AG04450 (cell line): Measurements from ENCODE around the gene AK2. TPM values are rescaled to one million over a fixed set of nuclear protein-coding genes. Genes with fewer than 3 reads are reported as not detected.
A peak's percentile ranks its signal among the peaks of the same experiment; 100 is the strongest.

ENCODE experiments used
- CTCF ChIA-PET: fragments of 300-600, 350-600 bp; formaldehyde crosslinking; extraction: SDS; loops from one replicate; lab custom pipeline; 2022; ENCODE audit warnings: antibody characterized with exemption, inconsistent platforms; lab: Charles Lee
- POLR2A ChIA-PET: fragments of 350-600 bp; formaldehyde crosslinking; extraction: SDS; loops from one replicate; lab custom pipeline; 2021; ENCODE audit warnings: antibody characterized with exemption, inconsistent platforms; lab: Yijun Ruan, JAX
- DNase-seq: peaks from one replicate; pipeline ENCODE4 v3.0.0-alpha.2; 2011; ENCODE audit warnings: low read depth, low spot score
- H3K27ac ChIP-seq: one replicate; pipeline ENCODE4 v1.5.1; 2012; ENCODE audit warnings: low read depth, low read length, control low read depth
- H3K27me3 ChIP-seq: one replicate; pipeline ENCODE4 v1.6.0; 2012; ENCODE audit warnings: low read length; ENCODE audit not compliant: control insufficient read depth, insufficient read depth
- H3K4me3 ChIP-seq: 2 replicates; pipeline ENCODE4 v1.5.1; 2011; ENCODE audit warnings: mild to moderate bottlenecking, low read depth, low read length, control low read depth
- H3K9me3 ChIP-seq: 2 replicates; pipeline ENCODE4 v1.5.1; 2012; ENCODE audit warnings: low read length; ENCODE audit not compliant: control insufficient read depth, insufficient read depth
- polyA plus RNA-seq: library from polyadenylated mRNA; depleted of rRNA; stranded (reverse); fragments of >200 nt; gene quantifications from 2 replicates; pipeline ENCODE4 v1.2.3, GENCODE V29; 2011; rRNA removed
- TF ChIP-seq, protein P1 (sequence below): IDR thresholded peaks from 2 replicates; pipeline ENCODE4 v1.5.1; 2011; ENCODE audit warnings: low read depth, low read length, control low read depth, inconsistent platforms

Gene AK2
- polyA plus RNA-seq, 1 experiment, result 129 TPM

DNA sequence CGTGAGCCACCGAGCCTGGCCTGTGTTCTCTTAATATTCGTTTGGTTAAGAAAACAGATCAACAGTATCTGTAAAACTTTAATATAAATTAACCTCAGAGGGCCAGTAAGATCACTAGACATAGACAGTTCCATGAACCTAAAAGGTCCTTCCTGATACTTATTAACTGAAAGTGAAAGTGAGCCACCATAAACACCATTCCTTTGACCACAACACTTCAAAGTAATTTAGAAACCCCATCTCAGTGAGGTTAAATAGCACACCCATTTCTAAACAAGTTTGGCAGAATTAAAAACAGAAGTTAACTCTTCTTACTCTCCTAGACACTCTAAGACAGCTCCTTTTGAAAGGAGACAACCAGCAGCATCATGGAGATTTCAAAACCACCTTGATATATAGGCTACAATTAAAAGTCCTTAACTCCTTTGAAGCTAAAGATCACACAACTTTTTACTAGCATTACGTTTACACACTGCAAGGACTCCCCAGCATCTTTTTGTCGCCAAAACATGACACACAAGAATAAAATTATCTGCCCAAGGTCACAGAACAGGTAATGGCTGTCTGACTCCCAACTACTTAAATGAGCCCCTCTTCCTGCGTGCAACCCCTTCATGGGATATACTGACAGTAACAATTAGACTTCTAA, 74.3 kb downstream of the AK2 start:
- Histone ChIP-seq H3K27me3 (no peaks in the 10 kb centered on the region), H3K4me3 (peak overlapping the region; percentile 61), H3K9me3 (no peaks in the 10 kb centered on the region), H3K27ac (no peak overlapping the region)
- CTCF ChIA-PET, result interaction anchor here (0.6 kb wide), 2 partner anchors 21 to 45 kb away, joined by 3 read pairs; no protein-coding TSS in a partner anchor
- TF ChIP-seq, protein P1, sequence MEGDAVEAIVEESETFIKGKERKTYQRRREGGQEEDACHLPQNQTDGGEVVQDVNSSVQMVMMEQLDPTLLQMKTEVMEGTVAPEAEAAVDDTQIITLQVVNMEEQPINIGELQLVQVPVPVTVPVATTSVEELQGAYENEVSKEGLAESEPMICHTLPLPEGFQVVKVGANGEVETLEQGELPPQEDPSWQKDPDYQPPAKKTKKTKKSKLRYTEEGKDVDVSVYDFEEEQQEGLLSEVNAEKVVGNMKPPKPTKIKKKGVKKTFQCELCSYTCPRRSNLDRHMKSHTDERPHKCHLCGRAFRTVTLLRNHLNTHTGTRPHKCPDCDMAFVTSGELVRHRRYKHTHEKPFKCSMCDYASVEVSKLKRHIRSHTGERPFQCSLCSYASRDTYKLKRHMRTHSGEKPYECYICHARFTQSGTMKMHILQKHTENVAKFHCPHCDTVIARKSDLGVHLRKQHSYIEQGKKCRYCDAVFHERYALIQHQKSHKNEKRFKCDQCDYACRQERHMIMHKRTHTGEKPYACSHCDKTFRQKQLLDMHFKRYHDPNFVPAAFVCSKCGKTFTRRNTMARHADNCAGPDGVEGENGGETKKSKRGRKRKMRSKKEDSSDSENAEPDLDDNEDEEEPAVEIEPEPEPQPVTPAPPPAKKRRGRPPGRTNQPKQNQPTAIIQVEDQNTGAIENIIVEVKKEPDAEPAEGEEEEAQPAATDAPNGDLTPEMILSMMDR, result no peak
- POLR2A ChIA-PET, result no interaction called here
- DNase-seq, result no peak

DNA sequence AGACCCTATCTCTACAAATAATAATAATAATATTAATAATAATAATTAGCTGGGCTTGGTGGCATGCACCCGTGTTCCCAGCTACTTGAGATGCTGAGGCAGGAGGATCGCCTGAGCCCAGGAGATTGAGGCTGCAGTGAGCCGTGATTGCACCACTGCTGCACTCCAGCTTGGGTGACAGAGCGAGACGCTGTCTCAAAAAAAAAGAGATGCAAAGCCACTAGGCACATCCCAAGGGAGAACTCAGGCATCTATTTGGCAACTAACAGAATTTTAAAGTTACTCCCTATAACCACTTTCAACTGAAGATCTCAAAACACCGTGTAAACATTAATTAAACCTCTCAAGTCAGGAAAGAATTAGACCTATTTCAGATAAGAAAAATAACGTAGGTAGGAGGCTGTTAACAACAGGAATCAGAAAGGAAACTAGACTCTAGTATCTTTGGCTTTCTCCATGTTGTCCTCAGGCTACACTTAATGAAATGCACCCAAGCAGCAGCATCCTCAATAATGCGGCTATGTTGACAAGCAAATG, 75.8 kb downstream of the AK2 start:
- Histone ChIP-seq H3K9me3 (no peaks in the 10 kb centered on the region), H3K27ac (no peak overlapping the region), H3K27me3 (no peaks in the 10 kb centered on the region), H3K4me3 (no peak overlapping the region)
- POLR2A ChIA-PET, result no interaction called here
- CTCF ChIA-PET, result no interaction called here
- DNase-seq, result no peak
- TF ChIP-seq, protein P1, result no peak

DNA sequence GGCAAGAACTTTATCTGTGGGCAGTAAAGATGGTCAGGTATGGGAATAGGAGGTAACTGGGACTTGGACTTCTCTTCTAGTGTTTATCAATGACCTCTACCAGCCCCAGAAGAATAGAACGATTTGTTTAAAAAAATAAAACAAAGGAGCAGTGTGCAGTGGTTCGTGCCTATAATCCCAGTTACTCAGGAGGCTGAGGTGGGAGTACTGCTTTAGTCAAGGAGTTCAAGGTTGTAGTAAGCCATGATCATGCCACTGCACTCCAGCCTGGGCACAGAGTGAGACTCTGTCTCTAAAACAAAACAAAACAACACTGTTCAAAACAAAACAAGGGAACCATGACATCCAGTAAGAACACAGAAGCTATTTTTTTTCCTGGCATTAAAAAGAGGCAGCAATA, 76.3 kb downstream of the AK2 start:
- no peak overlapping the region for H3K4me3 ChIP-seq
- ChIA-PET POLR2A (no interaction called here), CTCF (no interaction called here)
- H3K9me3 ChIP-seq, result no peaks in the 10 kb centered on the region
- no peaks in the 10 kb centered on the region for H3K27me3 ChIP-seq
- no peak for DNase-seq
- TF ChIP-seq, protein P1, result no peak
- H3K27ac ChIP-seq, result no peak overlapping the region

DNA sequence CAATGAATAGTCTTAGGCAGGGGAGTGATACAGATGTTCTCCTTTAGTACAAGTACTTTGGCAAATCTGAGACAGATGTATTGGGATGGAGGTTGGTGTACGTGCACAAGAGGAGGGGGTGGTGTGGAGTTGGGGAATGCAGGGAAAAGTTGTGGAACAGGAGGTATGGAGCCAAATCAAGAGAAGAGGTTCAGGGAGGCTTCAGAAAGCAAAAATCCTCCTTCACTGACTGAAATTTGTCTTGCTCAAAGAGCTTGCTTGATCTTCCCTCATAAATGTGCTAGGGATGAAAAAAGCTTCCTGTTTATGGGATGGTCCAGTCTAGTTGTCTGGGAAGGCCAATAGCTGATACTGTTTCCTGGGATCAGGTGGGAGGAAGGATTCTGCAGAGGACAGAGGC, 77.9 kb downstream of the AK2 start:
- TF ChIP-seq, protein P1, result no peak
- Histone ChIP-seq H3K27ac (no peak overlapping the region), H3K4me3 (no peak overlapping the region), H3K9me3 (no peaks in the 10 kb centered on the region), H3K27me3 (no peaks in the 10 kb centered on the region)
- DNase-seq, result no peak
- CTCF ChIA-PET, result interaction anchor here (1.3 to 1.4 kb wide), 2 partner anchors 25 to 26 kb away, joined by 3 to 4 read pairs; no protein-coding TSS in a partner anchor
- POLR2A ChIA-PET, result no interaction called here

Other genes starting within 250 kb of the AK2 start
- 105 and 107 TPM in 2 replicates for gene YARS1, start 219.5 kb downstream of the AK2 start, polyA plus RNA-seq
- 32.2 and 43.7 TPM in 2 replicates for gene S100PBP, start 219.2 kb downstream of the AK2 start, polyA plus RNA-seq
- 1.5 and 1.9 TPM in 2 replicates for gene FNDC5, start 166.0 kb downstream of the AK2 start, polyA plus RNA-seq
- 0.06 and 0.29 TPM in 2 replicates for gene HPCA, start 150.4 kb downstream of the AK2 start, polyA plus RNA-seq
- gene TMEM54, start 135.5 kb downstream of the AK2 start, polyA plus RNA-seq, result 28.6 and 49.5 TPM in 2 replicates
- 8.5 and 10.1 TPM in 2 replicates for gene RNF19B, start 72.1 kb downstream of the AK2 start, polyA plus RNA-seq
- gene AZIN2, start 44.3 kb upstream of the AK2 start, polyA plus RNA-seq, result 7.0 and 7.8 TPM in 2 replicates
- gene TRIM62, start 145.2 kb upstream of the AK2 start, polyA plus RNA-seq, result 4.5 and 7.2 TPM in 2 replicates
- 9.0 and 11.8 TPM in 2 replicates for gene ZNF362, start 219.6 kb upstream of the AK2 start, polyA plus RNA-seq